Measurements from ENCODE around the gene ENTREP3. TPM values are rescaled to one million over a fixed set of nuclear protein-coding genes. Genes with fewer than 3 reads are reported as not detected.

Gene ENTREP3
- total RNA-seq, 1 donor from 2014 or later = 54.1 TPM

- no peak for DNase-seq (ENCODE audit: low spot score)
- H3K4me1 Mint-ChIP-seq (ENCODE audit: unreplicated experiment) = peaks cover 33% of the 10 kb centered on the region
- H3K27me3 Mint-ChIP-seq (ENCODE audit: unreplicated experiment) = peaks cover 13% of the 10 kb centered on the region
- TF ChIP-seq CTCF (IDR thresholded peaks at IDR 0.05; ENCODE audit: unreplicated experiment) = no peak
- H3K27ac Mint-ChIP-seq (ENCODE audit: unreplicated experiment) = peak overlapping the region; percentile 96
- H3K4me3 Mint-ChIP-seq (ENCODE audit: unreplicated experiment) = peak overlapping the region; percentile 97
- H3K36me3 Mint-ChIP-seq (ENCODE audit: low read depth, unreplicated experiment) = peaks cover 28% of the 10 kb centered on the region
- no peaks in the 10 kb centered on the region for H3K9me3 Mint-ChIP-seq (ENCODE audit: unreplicated experiment)
Observed at GRCh38 chr1:155256058-155256852, 972 bp upstream of the ENTREP3 start.

- Mint-ChIP-seq H3K27me3 (ENCODE audit: unreplicated experiment) (peaks cover 13% of the 10 kb centered on the region), H3K4me3 (ENCODE audit: unreplicated experiment) (peak overlapping the region; percentile 97), H3K27ac (ENCODE audit: unreplicated experiment) (peak overlapping the region; percentile 48), H3K36me3 (ENCODE audit: low read depth, unreplicated experiment) (peaks cover 23% of the 10 kb centered on the region), H3K4me1 (ENCODE audit: unreplicated experiment) (peaks cover 33% of the 10 kb centered on the region), H3K9me3 (ENCODE audit: unreplicated experiment) (no peaks in the 10 kb centered on the region)
- DNase-seq (ENCODE audit: low spot score) = peak; percentile 14
- TF ChIP-seq CTCF (IDR thresholded peaks at IDR 0.05; ENCODE audit: unreplicated experiment) = no peak
Observed at GRCh38 chr1:155254714-155255242, 505 bp downstream of the ENTREP3 start.

DNA sequence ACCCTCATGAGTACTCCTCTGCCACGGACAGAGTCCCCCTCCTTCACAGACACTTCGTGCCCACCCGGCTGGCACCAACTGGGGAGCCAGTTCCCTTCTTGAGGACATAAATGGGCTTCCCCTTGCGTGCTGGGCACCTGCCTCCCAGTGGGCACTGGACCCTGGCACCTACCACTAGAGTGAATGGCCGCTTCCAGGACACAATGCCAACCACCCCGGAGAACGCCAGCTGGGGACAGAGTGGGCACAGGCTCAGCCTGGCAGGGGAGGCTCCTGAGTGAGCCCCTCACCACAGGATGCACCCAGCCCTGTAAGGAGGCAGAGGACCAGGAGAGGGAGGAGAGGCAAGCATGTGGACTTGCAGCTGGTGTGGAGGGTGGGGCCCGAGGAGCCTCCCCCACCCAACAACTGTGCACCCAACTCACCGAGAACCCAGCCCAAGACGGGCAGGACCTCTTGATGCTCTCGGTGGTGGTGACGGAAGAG, 1.0 kb downstream of the ENTREP3 start:
- TF ChIP-seq CTCF (IDR thresholded peaks at IDR 0.05; ENCODE audit: unreplicated experiment) = no peak
- H3K27ac Mint-ChIP-seq (ENCODE audit: unreplicated experiment) = peak overlapping the region; percentile 48
- no peak for DNase-seq (ENCODE audit: low spot score)
- peak overlapping the region; percentile 91 for H3K4me3 Mint-ChIP-seq (ENCODE audit: unreplicated experiment)
- H3K36me3 Mint-ChIP-seq (ENCODE audit: low read depth, unreplicated experiment) = peaks cover 23% of the 10 kb centered on the region
- no peaks in the 10 kb centered on the region for H3K9me3 Mint-ChIP-seq (ENCODE audit: unreplicated experiment)
- peaks cover 13% of the 10 kb centered on the region for H3K27me3 Mint-ChIP-seq (ENCODE audit: unreplicated experiment)
- peaks cover 33% of the 10 kb centered on the region for H3K4me1 Mint-ChIP-seq (ENCODE audit: unreplicated experiment)

DNA sequence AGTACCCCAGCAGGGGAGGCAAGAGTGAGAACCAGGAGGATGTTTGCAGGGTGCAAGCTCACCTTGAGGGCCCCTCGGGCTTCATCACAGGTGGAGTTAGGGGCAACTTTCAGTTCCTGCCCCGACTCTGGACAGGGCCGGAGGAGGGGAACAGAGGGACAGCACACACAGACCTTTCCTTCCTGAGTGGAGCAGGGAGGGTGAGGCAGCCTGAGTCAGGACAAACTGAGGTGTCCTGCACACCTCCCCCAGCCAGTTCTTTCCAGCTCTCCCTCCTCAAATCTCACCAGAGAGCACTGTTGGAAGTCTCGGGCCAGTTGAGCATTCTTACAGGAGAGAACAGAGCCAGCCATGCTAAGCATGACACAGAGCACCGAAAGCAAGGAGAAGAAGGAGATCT, 1.5 kb downstream of the ENTREP3 start:
- Mint-ChIP-seq H3K4me3 (ENCODE audit: unreplicated experiment) (peak overlapping the region; percentile 91), H3K9me3 (ENCODE audit: unreplicated experiment) (no peaks in the 10 kb centered on the region), H3K36me3 (ENCODE audit: low read depth, unreplicated experiment) (peaks cover 23% of the 10 kb centered on the region), H3K4me1 (ENCODE audit: unreplicated experiment) (peaks cover 33% of the 10 kb centered on the region), H3K27ac (ENCODE audit: unreplicated experiment) (no peak overlapping the region), H3K27me3 (ENCODE audit: unreplicated experiment) (peaks cover 13% of the 10 kb centered on the region)
- DNase-seq (ENCODE audit: low spot score) = no peak
- no peak for TF ChIP-seq CTCF (IDR thresholded peaks at IDR 0.05; ENCODE audit: unreplicated experiment)

DNA sequence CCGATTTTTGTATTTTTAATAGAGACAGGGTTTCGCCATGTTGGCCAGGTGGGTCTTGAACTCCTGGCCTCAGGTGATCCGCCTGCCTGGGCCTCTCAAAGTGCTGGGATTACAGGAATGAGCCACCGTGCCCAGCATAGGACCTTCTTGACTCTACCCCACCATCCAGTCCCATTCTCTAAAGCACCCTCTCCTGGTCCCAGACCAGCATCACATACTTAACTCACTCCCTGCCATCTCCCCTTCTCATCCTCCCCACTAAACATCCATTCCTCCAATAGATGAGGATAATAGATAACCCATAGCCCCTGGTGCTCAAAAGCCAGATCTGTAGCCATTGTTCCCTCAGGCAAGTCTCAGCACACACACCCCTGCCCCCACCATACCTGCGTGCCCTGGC, 2.1 kb downstream of the ENTREP3 start:
- Mint-ChIP-seq H3K27ac (ENCODE audit: unreplicated experiment) (no peak overlapping the region), H3K4me3 (ENCODE audit: unreplicated experiment) (peak overlapping the region; percentile 81)

More for the DNA sequence above, 2.1 kb downstream of the ENTREP3 start:
- Mint-ChIP-seq H3K4me1 (ENCODE audit: unreplicated experiment) (peaks cover 33% of the 10 kb centered on the region), H3K27me3 (ENCODE audit: unreplicated experiment) (peaks cover 13% of the 10 kb centered on the region), H3K36me3 (ENCODE audit: low read depth, unreplicated experiment) (peaks cover 18% of the 10 kb centered on the region), H3K9me3 (ENCODE audit: unreplicated experiment) (no peaks in the 10 kb centered on the region)
- no peak for DNase-seq (ENCODE audit: low spot score)
- no peak for TF ChIP-seq CTCF (IDR thresholded peaks at IDR 0.05; ENCODE audit: unreplicated experiment)

All from endothelial cell (in vitro differentiated cells).